ENCODE results near the gene CUX1. TPM values are rescaled to one million over a fixed set of nuclear protein-coding genes. Genes with fewer than 3 reads are reported as not detected.
A peak's percentile ranks its signal among the peaks of the same experiment; 100 is the strongest.

Gene CUX1
- total and polyA plus RNA-seq, 4 donors: 40.5 to 138 (median 69.1) TPM

GRCh38 chr7:101922631-101923601 lies 105.5 kb downstream of the CUX1 start:
- peaks cover 0 to 13% (median 9%) of the 10 kb centered on the region in 5 donors for H3K4me1 ChIP-seq (ENCODE audit: control insufficient read depth in 5 of 5, insufficient read depth in 5 of 5, low read length in 5 of 5)
- H3K4me3 ChIP-seq: no peak overlapping the region
- H3K27me3 ChIP-seq (ENCODE audit: control insufficient read depth in 3 of 3, insufficient read depth in 3 of 3, low read length in 2 of 3): no peaks in the 10 kb centered on the region
- no peak for TF ChIP-seq CTCF (IDR thresholded peaks at IDR 0.05; ENCODE audit: control extremely low read depth, extremely low read depth)
- WGBS, 2 donors: 91 to 94% methylated on average over 24 of the region's 24 CpGs
- H3K27ac ChIP-seq (ENCODE audit: low read depth in 1 of 2, low read length in 1 of 2): peak overlapping the region; percentile 49 to 81
- ATAC-seq (ENCODE audit: insufficient read depth, low FRiP score) (no peak), DNase-seq (no peak)
- peaks cover 0 to 16% (median 7%) of the 10 kb centered on the region in 4 donors for H3K36me3 ChIP-seq (ENCODE audit: control insufficient read depth in 4 of 4, insufficient read depth in 4 of 4, low read length in 4 of 4)
- H3K9ac ChIP-seq (ENCODE audit: insufficient read depth in 1 of 2, low read length in 2 of 2): no peak overlapping the region
- H3K9me3 ChIP-seq (ENCODE audit: control insufficient read depth in 4 of 4, insufficient read depth in 3 of 4, low read length in 3 of 4): no peaks in the 10 kb centered on the region

GRCh38 chr7:101923602-101923985 lies 106.2 kb downstream of the CUX1 start:
- Histone ChIP-seq H3K27ac (ENCODE audit: low read depth in 1 of 2, low read length in 1 of 2) (peak overlapping the region; percentile 13 to 81), H3K27me3 (ENCODE audit: control insufficient read depth in 3 of 3, insufficient read depth in 3 of 3, low read length in 2 of 3) (no peaks in the 10 kb centered on the region), H3K9ac (ENCODE audit: insufficient read depth in 1 of 2, low read length in 2 of 2) (no peak overlapping the region), H3K4me1 (ENCODE audit: control insufficient read depth in 5 of 5, insufficient read depth in 5 of 5, low read length in 5 of 5) (peaks cover 0 to 15% (median 9%) of the 10 kb centered on the region in 5 donors), H3K36me3 (ENCODE audit: control insufficient read depth in 4 of 4, insufficient read depth in 4 of 4, low read length in 4 of 4) (peaks cover 0 to 14% (median 2%) of the 10 kb centered on the region in 4 donors), H3K4me3 (no peak overlapping the region), H3K9me3 (ENCODE audit: control insufficient read depth in 4 of 4, insufficient read depth in 3 of 4, low read length in 3 of 4) (no peaks in the 10 kb centered on the region)
- no peak for ATAC-seq (ENCODE audit: insufficient read depth, low FRiP score)
- no peak for DNase-seq
- WGBS, 2 donors: 93% methylated on average over 11 of the region's 11 CpGs
- TF ChIP-seq CTCF (IDR thresholded peaks at IDR 0.05; ENCODE audit: control extremely low read depth, extremely low read depth): no peak

GRCh38 chr7:101924171-101924570 lies 106.7 kb downstream of the CUX1 start:
- no peak for TF ChIP-seq CTCF (IDR thresholded peaks at IDR 0.05; ENCODE audit: control extremely low read depth, extremely low read depth)
- H3K27ac ChIP-seq (ENCODE audit: low read depth in 1 of 2, low read length in 1 of 2): peak overlapping the region; percentile 35 to 81
- H3K9ac ChIP-seq (ENCODE audit: insufficient read depth in 1 of 2, low read length in 2 of 2): no peak overlapping the region
- DNase-seq (no peak), ATAC-seq (ENCODE audit: insufficient read depth, low FRiP score) (no peak)
- H3K27me3 ChIP-seq (ENCODE audit: control insufficient read depth in 3 of 3, insufficient read depth in 3 of 3, low read length in 2 of 3): no peaks in the 10 kb centered on the region
- H3K4me1 ChIP-seq (ENCODE audit: control insufficient read depth in 5 of 5, insufficient read depth in 5 of 5, low read length in 5 of 5): peaks cover 0 to 15% (median 9%) of the 10 kb centered on the region in 5 donors
- 81 to 91% methylated on average over 9 of the region's 9 CpGs for WGBS, 2 donors
- H3K9me3 ChIP-seq (ENCODE audit: control insufficient read depth in 4 of 4, insufficient read depth in 3 of 4, low read length in 3 of 4): no peaks in the 10 kb centered on the region
- H3K36me3 ChIP-seq (ENCODE audit: control insufficient read depth in 4 of 4, insufficient read depth in 4 of 4, low read length in 4 of 4): peaks cover 0 to 13% (median 1%) of the 10 kb centered on the region in 4 donors
- no peak overlapping the region for H3K4me3 ChIP-seq
